ENCODE data around the gene B4GALT7.

B4GALT7 gene

GRCh38 chr5:177593511-177593910, 6.4 kb upstream of the B4GALT7 start:
- DNase-seq (ENCODE audit: low read depth in 2 of 2), result no peak

DNA sequence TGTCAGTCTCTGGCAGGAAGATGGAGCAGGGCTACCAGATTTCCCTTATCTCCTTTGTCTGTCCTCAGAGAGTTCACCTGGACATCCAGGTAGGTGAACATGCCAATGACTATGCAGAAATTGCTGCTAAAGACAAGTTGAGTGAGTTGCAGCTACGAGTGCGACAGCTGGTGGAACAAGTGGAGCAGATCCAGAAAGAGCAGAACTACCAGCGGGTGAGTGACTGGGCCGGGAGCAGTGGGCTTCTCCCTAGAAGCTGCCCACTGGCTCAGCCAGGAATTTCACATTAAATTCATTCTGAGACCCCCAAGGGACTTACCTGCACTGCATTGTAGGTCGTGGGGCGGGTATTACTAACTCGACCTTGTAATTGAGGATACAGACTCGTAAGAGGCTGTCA, 5.9 kb upstream of the B4GALT7 start:
- DNase-seq (ENCODE audit: low read depth in 2 of 2), result no peak

DNA sequence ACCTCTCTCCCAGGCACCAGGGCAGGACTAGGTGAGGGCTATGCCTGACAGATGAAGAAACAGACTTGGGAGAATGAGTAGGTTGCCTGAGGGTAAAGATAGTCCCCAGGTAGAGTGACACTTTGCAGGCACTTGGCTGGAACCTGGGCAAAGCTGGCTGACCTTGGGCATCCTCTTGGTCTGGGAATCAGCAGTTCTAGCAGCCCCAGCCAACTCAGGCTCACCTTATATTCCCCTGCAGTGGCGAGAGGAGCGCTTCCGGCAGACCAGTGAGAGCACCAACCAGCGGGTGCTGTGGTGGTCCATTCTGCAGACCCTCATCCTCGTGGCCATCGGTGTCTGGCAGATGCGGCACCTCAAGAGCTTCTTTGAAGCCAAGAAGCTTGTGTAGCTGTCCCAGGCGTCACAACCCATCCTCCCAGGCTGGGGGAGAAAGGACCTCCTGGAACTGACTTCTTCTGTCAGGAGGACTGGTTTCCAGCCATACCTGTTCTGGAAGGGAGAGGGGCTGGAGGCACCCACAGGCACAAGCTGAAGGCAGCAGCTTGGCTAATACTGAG, 4.8 kb upstream of the B4GALT7 start:
- DNase-seq (ENCODE audit: low read depth in 2 of 2), result no peak

DNA sequence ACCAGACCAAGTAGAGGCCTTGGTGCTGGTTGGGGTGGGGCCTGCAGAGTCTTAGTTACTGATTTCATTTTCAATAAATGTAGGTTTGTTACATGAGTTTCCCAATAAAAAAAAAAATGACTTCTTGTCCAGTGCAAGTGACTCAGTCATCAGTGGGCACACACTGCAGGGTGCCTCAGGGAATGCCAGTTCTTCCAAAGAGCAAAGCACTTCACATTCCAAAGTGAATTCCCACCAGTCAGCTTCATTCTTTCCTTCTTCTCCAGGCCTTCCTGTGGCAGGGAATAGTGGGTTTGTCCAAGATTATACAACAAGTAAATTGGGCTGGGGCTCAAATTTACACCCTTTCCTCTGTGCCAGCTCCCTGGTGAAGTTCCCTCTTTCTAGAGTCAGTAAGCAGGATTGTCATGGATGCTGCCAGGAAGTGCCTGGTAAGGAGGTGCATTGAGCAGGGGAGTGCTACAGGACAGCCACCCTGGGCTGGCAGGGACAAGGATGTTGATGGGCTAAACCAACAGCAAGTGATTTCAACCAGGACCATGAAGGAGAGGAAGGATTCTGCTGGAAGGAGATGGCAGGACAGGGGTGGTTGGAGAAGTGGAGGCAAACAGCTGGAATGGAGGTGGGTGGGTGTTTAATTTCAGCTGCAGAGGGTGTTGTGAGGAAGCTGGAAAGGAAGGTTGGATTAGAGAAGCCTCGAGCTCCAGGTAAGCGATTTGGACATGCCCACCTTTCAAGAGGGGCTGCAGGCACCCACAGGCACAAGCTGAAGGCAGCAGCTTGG, 3.7 kb upstream of the B4GALT7 start:
- DNase-seq (ENCODE audit: low read depth in 2 of 2), result no peak

DNA sequence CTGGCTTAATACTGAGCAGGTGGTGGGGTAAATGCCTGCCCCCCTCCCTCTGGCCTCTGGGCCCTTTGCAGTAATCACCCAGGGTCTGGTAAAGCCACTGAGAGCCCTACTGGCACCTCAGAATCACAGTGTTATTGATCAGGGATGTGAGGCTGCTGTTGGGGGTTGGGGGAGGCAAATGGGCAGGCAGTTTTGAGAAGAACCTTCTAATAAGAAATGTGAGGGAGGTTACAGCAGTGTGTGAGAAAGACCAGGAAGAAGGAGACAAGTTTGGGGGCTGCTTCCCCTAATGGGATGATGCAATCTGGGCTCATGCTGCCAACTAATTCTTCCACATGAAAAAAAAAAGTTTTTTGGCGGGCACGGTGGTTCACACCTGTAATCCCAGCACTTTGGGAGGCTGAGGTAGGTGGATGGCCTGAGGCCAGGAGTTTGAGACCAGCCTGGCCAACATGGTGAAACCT, 3.1 kb upstream of the B4GALT7 start:
- no peak for DNase-seq (ENCODE audit: low read depth in 2 of 2)

GRCh38 chr5:177598477-177598876, 1.5 kb upstream of the B4GALT7 start:
- no peak for DNase-seq (ENCODE audit: low read depth in 2 of 2)

DNA sequence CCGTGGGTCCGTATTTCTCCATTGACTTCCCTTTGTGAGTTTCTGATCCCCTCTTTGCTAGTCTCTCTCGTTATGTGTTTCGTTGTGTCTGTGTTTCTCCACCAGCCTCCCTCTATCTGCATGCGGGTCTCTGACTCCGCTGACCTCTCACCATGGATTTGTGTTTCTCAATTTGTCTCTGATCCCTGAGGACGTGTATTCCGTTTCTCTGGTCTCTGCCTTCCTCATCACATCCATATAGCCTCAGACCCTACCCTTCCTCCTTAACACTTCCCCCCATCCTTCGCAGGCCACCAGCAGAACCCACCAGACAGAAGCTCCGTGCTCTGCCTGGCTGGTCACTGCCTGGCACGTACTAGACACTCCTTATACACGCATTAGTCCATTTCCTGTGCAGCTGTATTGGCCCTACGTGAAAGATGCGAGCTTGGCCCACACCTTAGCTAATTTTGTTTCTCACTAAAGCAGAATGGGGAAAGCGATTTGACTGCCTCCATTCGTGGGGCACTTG, 631 bp downstream of the B4GALT7 start:
- DNase-seq (ENCODE audit: low read depth in 2 of 2), result no peak

DNA sequence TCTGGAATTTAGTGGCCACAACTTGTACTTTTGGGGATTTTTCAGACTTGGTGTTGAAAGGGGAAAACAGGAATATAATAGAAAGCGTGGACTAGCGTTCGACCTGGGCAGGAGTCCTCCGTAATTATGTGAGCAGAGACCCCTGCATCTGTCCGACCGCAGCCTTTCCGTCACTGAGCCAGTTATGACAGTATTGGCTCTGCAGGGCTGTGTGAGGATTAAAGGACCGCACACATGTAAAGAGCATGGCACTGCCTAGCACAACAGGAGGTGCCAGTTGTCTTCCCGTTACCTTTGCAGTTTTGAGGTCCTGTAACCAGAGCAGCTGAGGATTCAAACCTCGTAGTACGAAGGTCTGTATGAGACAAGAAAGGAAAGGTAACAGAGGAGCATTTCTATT, 1.2 kb downstream of the B4GALT7 start:
- DNase-seq (ENCODE audit: low read depth in 2 of 2), result no peak

- DNase-seq (ENCODE audit: low read depth in 2 of 2), result no peak
Measured at GRCh38 chr5:177601577-177602457, 1.9 kb downstream of the B4GALT7 start.

GRCh38 chr5:177602458-177602830, 2.5 kb downstream of the B4GALT7 start:
- DNase-seq (ENCODE audit: low read depth in 2 of 2), result no peak

- DNase-seq (ENCODE audit: low read depth in 2 of 2), result no peak
Measured at GRCh38 chr5:177603631-177604030, 3.7 kb downstream of the B4GALT7 start.

GRCh38 chr5:177604116-177604521, 4.2 kb downstream of the B4GALT7 start:
- DNase-seq (ENCODE audit: low read depth in 2 of 2), result no peak

- no peak for DNase-seq (ENCODE audit: low read depth in 2 of 2)
Measured at GRCh38 chr5:177604656-177605055, 4.7 kb downstream of the B4GALT7 start.

GRCh38 chr5:177605078-177605477, 5.1 kb downstream of the B4GALT7 start:
- no peak for DNase-seq (ENCODE audit: low read depth in 2 of 2)

DNA sequence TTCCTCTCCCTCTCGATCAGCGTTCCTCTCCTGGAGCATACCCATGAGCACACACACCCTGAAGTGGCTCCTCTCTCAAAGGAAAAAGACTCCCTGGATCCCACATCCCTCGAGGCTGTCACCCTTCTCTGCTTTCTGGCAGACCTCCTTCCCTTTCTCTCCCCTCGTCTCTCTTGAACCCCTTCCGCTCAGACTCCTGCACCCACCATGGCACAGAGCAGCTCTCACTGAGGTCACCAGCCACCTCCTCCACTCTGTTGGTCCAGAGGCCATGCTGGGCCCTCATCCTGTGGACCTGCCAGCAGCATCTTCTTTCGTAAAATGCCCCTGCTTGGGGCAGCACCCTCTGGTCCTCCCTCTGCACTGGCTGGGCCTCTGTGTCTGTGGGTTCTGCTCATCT, 5.7 kb downstream of the B4GALT7 start:
- DNase-seq (ENCODE audit: low read depth in 2 of 2), result no peak

- no peak for DNase-seq (ENCODE audit: low read depth in 2 of 2)
Measured at GRCh38 chr5:177606071-177607051, 6.4 kb downstream of the B4GALT7 start.

DNA sequence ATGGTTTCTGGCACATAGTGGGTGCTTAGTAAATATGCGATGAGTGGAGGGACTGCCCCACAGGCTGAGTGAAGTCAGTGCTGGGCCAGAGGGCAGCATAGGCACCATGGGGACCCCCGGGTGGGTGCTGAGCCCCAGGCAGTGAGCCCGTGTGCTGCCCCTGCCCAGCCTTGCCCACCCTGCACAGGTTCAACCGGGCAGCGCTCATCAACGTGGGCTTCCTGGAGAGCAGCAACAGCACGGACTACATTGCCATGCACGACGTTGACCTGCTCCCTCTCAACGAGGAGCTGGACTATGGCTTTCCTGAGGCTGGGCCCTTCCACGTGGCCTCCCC, 7.2 kb downstream of the B4GALT7 start:
- DNase-seq (ENCODE audit: low read depth in 2 of 2), result no peak

DNA sequence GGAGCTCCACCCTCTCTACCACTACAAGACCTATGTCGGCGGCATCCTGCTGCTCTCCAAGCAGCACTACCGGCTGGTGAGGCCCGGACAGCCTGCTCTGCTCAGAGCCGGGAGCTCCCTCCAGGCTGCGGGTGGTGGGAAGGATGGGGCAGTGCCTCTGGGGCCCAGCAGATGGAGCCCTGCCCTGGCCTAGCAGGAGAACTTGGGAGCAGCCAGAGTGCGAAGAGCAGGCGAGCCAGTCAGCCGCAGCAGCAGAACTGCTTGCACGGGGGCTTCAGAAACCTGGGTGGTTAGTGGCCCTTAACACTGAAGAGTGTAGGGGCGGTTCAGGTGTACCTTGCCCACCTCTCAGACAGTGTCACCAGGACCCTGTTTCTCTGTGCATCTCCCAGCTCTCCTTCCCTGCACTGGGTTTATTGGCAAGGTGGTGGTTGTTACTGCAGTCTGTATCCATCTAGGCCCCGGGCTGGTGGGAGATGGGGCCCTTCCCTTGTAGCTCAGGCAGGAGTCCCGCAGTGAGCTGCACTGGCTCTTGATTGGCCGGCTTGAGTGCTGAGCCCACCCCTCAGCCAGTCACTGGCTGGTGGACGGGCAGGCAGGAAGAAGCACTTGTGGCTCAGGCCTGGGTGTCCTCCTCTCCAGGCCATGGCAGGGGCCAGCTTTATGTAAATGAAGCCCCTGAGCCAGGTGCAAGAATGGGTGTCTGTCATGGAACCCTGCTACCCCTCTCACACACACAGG, 7.7 kb downstream of the B4GALT7 start:
- DNase-seq (ENCODE audit: low read depth in 2 of 2), result peak; percentile 41

GRCh38 chr5:177608243-177609075, 8.5 kb downstream of the B4GALT7 start:
- no peak for DNase-seq (ENCODE audit: low read depth in 2 of 2)

All from stimulated activated CD8-positive, alpha-beta memory T cell treated with anti-CD3 and anti-CD28 coated beads, Interleukin-2, amount 100 ng/mL, for 48 hours (primary cell).